Keratinocyte (primary cell): ENCODE results near the gene ATXN7. TPM values are rescaled to one million over a fixed set of nuclear protein-coding genes. Genes with fewer than 3 reads are reported as not detected.

ENCODE experiments used
- DNase-seq: peaks from one replicate; pipeline ENCODE4 v3.0.0-alpha.2; 2011; ENCODE audit warnings: low read depth, missing footprints, low spot score
- FAIRE-seq: peaks from 2 replicates; lab custom pipeline; 2011; peaks lifted over from hg19 to GRCh38; lab: Jason Lieb, UNC
- H2AFZ ChIP-seq: 2 replicates; pipeline ENCODE4 v1.6.0; 2012; ENCODE audit warnings: low read length, control low read depth, inconsistent platforms; ENCODE audit not compliant: control insufficient read depth
- H3K27ac ChIP-seq: 2 replicates; pipeline ENCODE4 v1.5.1; 2011; ENCODE audit warnings: low read length; ENCODE audit not compliant: control insufficient read depth, insufficient read depth
- H3K27me3 ChIP-seq: 3 replicates; pipeline ENCODE4 v1.6.0; 2011; ENCODE audit warnings: low read length; ENCODE audit not compliant: control insufficient read depth, insufficient read depth; ENCODE audit errors: extremely low read depth
- H3K36me3 ChIP-seq, 2 experiments: 2 replicates in 1 of 2; 3 replicates in 1 of 2; pipeline ENCODE4 v1.5.1; 2011; ENCODE audit warnings: low read length in 2 of 2, mild to moderate bottlenecking in 1 of 2; ENCODE audit not compliant: control insufficient read depth in 2 of 2, insufficient read depth in 2 of 2; ENCODE audit errors: extremely low read depth in 1 of 2
- H3K4me1 ChIP-seq: 3 replicates; pipeline ENCODE4 v1.5.1; 2011; ENCODE audit warnings: low read length; ENCODE audit not compliant: control insufficient read depth, insufficient read depth; ENCODE audit errors: extremely low read depth
- H3K4me2 ChIP-seq: 3 replicates; pipeline ENCODE4 v1.6.0; 2011; ENCODE audit warnings: low read depth, low read length; ENCODE audit not compliant: control insufficient read depth, insufficient read depth; ENCODE audit errors: extremely low read depth
- H3K4me3 ChIP-seq, 3 experiments: fragments of 200-600 bp in 1 of 3; sonication (generic) in 1 of 3; 2 replicates in 2 of 3; 3 replicates in 1 of 3; pipeline ENCODE4 v1.5.1; 2011 to 2016; ENCODE audit warnings: low read length in 3 of 3, mild to moderate bottlenecking in 3 of 3, control low read depth in 2 of 3, inconsistent platforms in 1 of 3, low read depth in 1 of 3, mixed read lengths in 1 of 3, mixed run types in 1 of 3, moderate library complexity in 1 of 3; ENCODE audit not compliant: control insufficient read depth in 2 of 3, insufficient read depth in 2 of 3; ENCODE audit errors: extremely low read depth in 1 of 3
- H3K79me2 ChIP-seq: 2 replicates; pipeline ENCODE4 v1.6.0; 2012; ENCODE audit warnings: low read length; ENCODE audit not compliant: control insufficient read depth, insufficient read depth
- H3K9ac ChIP-seq: 3 replicates; pipeline ENCODE4 v1.6.0; 2011; ENCODE audit warnings: low read length; ENCODE audit not compliant: control insufficient read depth, insufficient read depth; ENCODE audit errors: extremely low read depth
- H3K9me1 ChIP-seq: 3 replicates; pipeline ENCODE4 v1.6.0; 2011; ENCODE audit warnings: low read length; ENCODE audit not compliant: control insufficient read depth, insufficient read depth; ENCODE audit errors: extremely low read depth
- H3K9me3 ChIP-seq: 2 replicates; pipeline ENCODE4 v1.5.1; 2012; ENCODE audit warnings: low read depth, low read length; ENCODE audit not compliant: control insufficient read depth
- H4K20me1 ChIP-seq: 3 replicates; pipeline ENCODE4 v1.6.0; 2011; ENCODE audit warnings: low read length; ENCODE audit not compliant: control insufficient read depth, insufficient read depth; ENCODE audit errors: extremely low read depth
- EZH2 ChIP-seq: IDR thresholded peaks from one replicate; pipeline ENCODE4 v1.6.1; 2012; ENCODE audit warnings: inconsistent platforms, mild to moderate bottlenecking, low read length, moderate library complexity
- dilution Hi-C: fragments of 300-500 bp; cut with MboI; formaldehyde crosslinking; loops from one replicate; pipeline ENCODE4 v1.7.0; 2020; ENCODE audit warnings: low sequenced_read_pairs; ENCODE audit not compliant: extremely low pct_ligation_motif_present
- polyA plus RNA-seq, 5 experiments: library from polyadenylated mRNA; depleted of rRNA in 3 of 5; stranded (reverse) in 3 of 5; stranded (forward) in 1 of 5; unstranded in 1 of 5; fragments of >200 nt; gene quantifications; 1 replicate in 1 of 5; 2 replicates in 3 of 5; 3 replicates in 1 of 5; pipeline versions ENCODE4 v1.2.1 to v1.2.3, GENCODE V29; 2011 to 2012; ENCODE audit warnings: missing spikeins in 2 of 5, low read depth in 1 of 5, low replicate concordance in 1 of 5
- TF ChIP-seq, protein P1 (sequence below), 3 experiments: IDR thresholded peaks in 1 of 3; conservative IDR thresholded peaks in 1 of 3; optimal IDR thresholded peaks in 1 of 3; 2 replicates in 2 of 3; 3 replicates in 1 of 3; pipeline versions ENCODE3 to v1.5.1; 2011; ENCODE audit warnings: low read length in 3 of 3, mild to moderate bottlenecking in 3 of 3, moderate library complexity in 2 of 3, control low read depth in 1 of 3, inconsistent platforms in 1 of 3; ENCODE audit not compliant: insufficient read depth in 2 of 3; ENCODE audit errors: extremely low read depth in 1 of 3

The ATXN7 gene
- polyA plus RNA-seq, 1 donor (not counting 4 experiments of a cell fraction or from before 2014, with no cell fraction given): 8.8 TPM

DNA sequence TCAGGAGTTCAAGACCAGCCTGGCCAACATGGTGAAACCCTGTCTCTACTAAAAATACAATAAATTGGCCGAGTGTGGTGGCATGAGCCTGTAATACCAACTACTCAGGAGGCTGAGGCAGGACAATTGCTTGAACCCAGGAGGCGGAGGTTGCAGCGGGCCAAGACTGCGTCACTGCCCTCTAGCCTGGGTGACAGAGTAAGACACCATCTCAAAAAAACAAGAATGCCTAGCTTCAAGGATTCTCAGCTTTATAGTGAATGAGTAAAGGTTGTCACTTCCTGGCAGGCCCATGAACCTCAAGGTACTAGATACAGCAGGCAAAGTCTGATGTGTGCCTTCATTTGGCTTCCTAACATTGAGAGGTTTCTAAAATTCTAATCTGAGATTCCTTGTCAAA lies 14.5 kb upstream of the ATXN7 start:
- Histone ChIP-seq H3K4me1 (peaks cover 3% of the 10 kb centered on the region), H4K20me1 (no peaks in the 10 kb centered on the region), H2AFZ (no peak overlapping the region), H3K27me3 (no peaks in the 10 kb centered on the region), H3K9ac (no peak overlapping the region), H3K9me3 (no peaks in the 10 kb centered on the region), H3K4me3 (no peak overlapping the region), H3K4me2 (no peak overlapping the region), H3K9me1 (no peaks in the 10 kb centered on the region), H3K36me3 (no peaks in the 10 kb centered on the region), H3K79me2 (peaks cover 41% of the 10 kb centered on the region), H3K27ac (no peak overlapping the region)
- DNase-seq (no peak), FAIRE-seq (no peak)
- dilution Hi-C loops: no loop called here
- TF ChIP-seq, protein P1, sequence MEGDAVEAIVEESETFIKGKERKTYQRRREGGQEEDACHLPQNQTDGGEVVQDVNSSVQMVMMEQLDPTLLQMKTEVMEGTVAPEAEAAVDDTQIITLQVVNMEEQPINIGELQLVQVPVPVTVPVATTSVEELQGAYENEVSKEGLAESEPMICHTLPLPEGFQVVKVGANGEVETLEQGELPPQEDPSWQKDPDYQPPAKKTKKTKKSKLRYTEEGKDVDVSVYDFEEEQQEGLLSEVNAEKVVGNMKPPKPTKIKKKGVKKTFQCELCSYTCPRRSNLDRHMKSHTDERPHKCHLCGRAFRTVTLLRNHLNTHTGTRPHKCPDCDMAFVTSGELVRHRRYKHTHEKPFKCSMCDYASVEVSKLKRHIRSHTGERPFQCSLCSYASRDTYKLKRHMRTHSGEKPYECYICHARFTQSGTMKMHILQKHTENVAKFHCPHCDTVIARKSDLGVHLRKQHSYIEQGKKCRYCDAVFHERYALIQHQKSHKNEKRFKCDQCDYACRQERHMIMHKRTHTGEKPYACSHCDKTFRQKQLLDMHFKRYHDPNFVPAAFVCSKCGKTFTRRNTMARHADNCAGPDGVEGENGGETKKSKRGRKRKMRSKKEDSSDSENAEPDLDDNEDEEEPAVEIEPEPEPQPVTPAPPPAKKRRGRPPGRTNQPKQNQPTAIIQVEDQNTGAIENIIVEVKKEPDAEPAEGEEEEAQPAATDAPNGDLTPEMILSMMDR (optimal IDR thresholded peaks at IDR 0.05 in 1 of 3, IDR thresholded peaks at IDR 0.05 in 1 of 3, conservative IDR thresholded peaks at IDR 0.05 in 1 of 3; ENCODE audit: extremely low read depth in 1 of 3, insufficient read depth in 2 of 3, low read length in 3 of 3): no peak
- TF ChIP-seq EZH2: no peak

DNA sequence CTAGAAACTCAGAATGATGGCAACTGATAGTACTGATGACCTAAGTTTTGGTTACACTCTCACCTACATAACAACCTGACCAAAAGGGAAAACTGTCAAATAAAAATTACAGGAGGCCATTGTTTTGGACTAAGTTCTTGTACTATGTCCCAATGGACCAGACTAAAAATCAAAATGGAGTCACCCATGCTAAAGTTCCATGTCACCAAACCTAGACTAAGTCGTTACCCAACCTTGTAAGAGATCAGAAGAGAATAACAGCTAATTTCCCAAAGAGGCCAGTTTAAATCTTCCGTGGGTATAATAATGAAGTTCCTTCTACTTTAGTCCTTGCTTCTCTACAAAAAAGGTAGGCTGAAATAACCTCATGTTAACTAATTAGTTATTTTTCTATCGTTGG lies 12.4 kb upstream of the ATXN7 start:
- Histone ChIP-seq H3K4me1 (peaks cover 13% of the 10 kb centered on the region), H3K79me2 (peaks cover 43% of the 10 kb centered on the region)
- no peak for TF ChIP-seq EZH2
- TF ChIP-seq, protein P1 (optimal IDR thresholded peaks at IDR 0.05 in 1 of 3, IDR thresholded peaks at IDR 0.05 in 1 of 3, conservative IDR thresholded peaks at IDR 0.05 in 1 of 3; ENCODE audit: extremely low read depth in 1 of 3, insufficient read depth in 2 of 3, low read length in 3 of 3): no peak

More for the DNA sequence above, 12.4 kb upstream of the ATXN7 start:
- no peaks in the 10 kb centered on the region for H3K36me3 ChIP-seq
- dilution Hi-C loops: no loop called here
- H4K20me1 ChIP-seq: no peaks in the 10 kb centered on the region
- no peaks in the 10 kb centered on the region for H3K27me3 ChIP-seq
- H2AFZ ChIP-seq: no peak overlapping the region
- no peak overlapping the region for H3K9ac ChIP-seq
- H3K27ac ChIP-seq: no peak overlapping the region
- H3K4me3 ChIP-seq: no peak overlapping the region
- FAIRE-seq: no peak
- DNase-seq: no peak
- no peaks in the 10 kb centered on the region for H3K9me3 ChIP-seq
- H3K4me2 ChIP-seq: no peak overlapping the region
- no peaks in the 10 kb centered on the region for H3K9me1 ChIP-seq
